KMS-11 (cell line): ENCODE data around the gene USP14.
A peak's percentile ranks its signal among the peaks of the same experiment; 100 is the strongest.

Experiments used
- H2AFZ ChIP-seq: fragments of 200-600 bp; sonication (generic); 2 replicates; pipeline ENCODE4 v1.6.1; 2016; ENCODE audit warnings: antibody characterized with exemption, mixed run types, low read depth
- H3K27ac ChIP-seq: fragments of 200-600 bp; sonication (generic); 2 replicates; pipeline ENCODE4 v1.6.1; 2016; ENCODE audit warnings: mild to moderate bottlenecking, mixed run types
- H3K27me3 ChIP-seq: fragments of 200-600 bp; sonication (generic); 2 replicates; pipeline ENCODE4 v1.6.1; 2017; ENCODE audit warnings: mild to moderate bottlenecking, low read depth, mixed run types, moderate library complexity; ENCODE audit not compliant: insufficient read depth
- H3K36me3 ChIP-seq: fragments of 200-600 bp; sonication (generic); 2 replicates; pipeline ENCODE4 v1.6.1; 2017; ENCODE audit warnings: mild to moderate bottlenecking, mixed run types; ENCODE audit not compliant: insufficient read depth
- H3K4me1 ChIP-seq: fragments of 200-600 bp; sonication (generic); 2 replicates; pipeline ENCODE4 v1.6.1; 2016; ENCODE audit warnings: mild to moderate bottlenecking, low read depth, mixed run types; ENCODE audit not compliant: poor library complexity, severe bottlenecking
- H3K4me2 ChIP-seq: fragments of 200-600 bp; sonication (generic); 2 replicates; pipeline ENCODE4 v1.7.0; 2016; ENCODE audit warnings: mild to moderate bottlenecking, mixed run types
- H3K4me3 ChIP-seq: fragments of 200-600 bp; sonication (generic); IDR thresholded peaks from 2 replicates; pipeline ENCODE4 v1.6.1; 2017; ENCODE audit warnings: low read depth, low read length, mixed read lengths; ENCODE audit not compliant: insufficient read depth
- H3K79me2 ChIP-seq: fragments of 200-600 bp; sonication (generic); 2 replicates; pipeline ENCODE4 v1.6.1; 2016; ENCODE audit warnings: low read depth, mixed run types; ENCODE audit not compliant: insufficient read depth
- H3K9ac ChIP-seq: fragments of 200-600 bp; sonication (generic); 2 replicates; pipeline ENCODE4 v1.6.1; 2016; ENCODE audit warnings: mild to moderate bottlenecking, mixed run types
- H4K20me1 ChIP-seq: fragments of 200-600 bp; sonication (generic); 2 replicates; pipeline ENCODE4 v1.6.1; 2016; ENCODE audit warnings: mild to moderate bottlenecking, mixed run types; ENCODE audit not compliant: insufficient read depth
- TF ChIP-seq, protein P1 (sequence below): fragments of 200-600 bp; sonication (generic); conservative IDR thresholded peaks from 2 replicates; pipeline ENCODE4 v1.6.1; 2017; ENCODE audit warnings: low read depth, mild to moderate bottlenecking, antibody characterized with exemption, low read length, moderate library complexity, mixed read lengths

Gene USP14

DNA sequence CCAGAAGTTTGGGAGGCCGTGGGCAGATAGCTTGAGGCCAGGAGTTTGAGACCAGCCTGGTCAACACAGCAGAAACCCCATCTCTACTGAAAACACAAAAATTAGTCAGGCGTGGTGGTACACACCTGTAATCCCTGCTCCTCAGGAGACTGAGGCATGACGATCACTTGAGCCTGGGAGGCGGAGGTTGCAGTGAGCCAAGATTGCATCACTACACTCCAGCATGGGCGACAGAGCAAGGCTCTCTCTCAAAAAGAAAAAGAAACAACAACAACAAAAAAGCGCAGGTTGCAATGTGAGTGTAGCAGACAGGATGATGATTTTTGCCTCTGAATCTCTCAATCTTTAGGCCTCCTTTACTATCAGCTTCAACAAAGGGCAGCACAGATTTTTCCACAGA is 2.7 kb upstream of the USP14 start:
- TF ChIP-seq, protein P1, sequence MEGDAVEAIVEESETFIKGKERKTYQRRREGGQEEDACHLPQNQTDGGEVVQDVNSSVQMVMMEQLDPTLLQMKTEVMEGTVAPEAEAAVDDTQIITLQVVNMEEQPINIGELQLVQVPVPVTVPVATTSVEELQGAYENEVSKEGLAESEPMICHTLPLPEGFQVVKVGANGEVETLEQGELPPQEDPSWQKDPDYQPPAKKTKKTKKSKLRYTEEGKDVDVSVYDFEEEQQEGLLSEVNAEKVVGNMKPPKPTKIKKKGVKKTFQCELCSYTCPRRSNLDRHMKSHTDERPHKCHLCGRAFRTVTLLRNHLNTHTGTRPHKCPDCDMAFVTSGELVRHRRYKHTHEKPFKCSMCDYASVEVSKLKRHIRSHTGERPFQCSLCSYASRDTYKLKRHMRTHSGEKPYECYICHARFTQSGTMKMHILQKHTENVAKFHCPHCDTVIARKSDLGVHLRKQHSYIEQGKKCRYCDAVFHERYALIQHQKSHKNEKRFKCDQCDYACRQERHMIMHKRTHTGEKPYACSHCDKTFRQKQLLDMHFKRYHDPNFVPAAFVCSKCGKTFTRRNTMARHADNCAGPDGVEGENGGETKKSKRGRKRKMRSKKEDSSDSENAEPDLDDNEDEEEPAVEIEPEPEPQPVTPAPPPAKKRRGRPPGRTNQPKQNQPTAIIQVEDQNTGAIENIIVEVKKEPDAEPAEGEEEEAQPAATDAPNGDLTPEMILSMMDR, result no peak
- H3K36me3 ChIP-seq, result no peaks in the 10 kb centered on the region
- H2AFZ ChIP-seq, result no peak overlapping the region
- no peak overlapping the region for H3K9ac ChIP-seq
- H3K4me3 ChIP-seq, result no peak overlapping the region
- H3K4me2 ChIP-seq, result no peak overlapping the region
- no peak overlapping the region for H3K27ac ChIP-seq
- no peaks in the 10 kb centered on the region for H3K27me3 ChIP-seq
- peaks cover 2% of the 10 kb centered on the region; the same call in 1 of the 2 replicates for H4K20me1 ChIP-seq
- H3K79me2 ChIP-seq, result peaks cover 21% of the 10 kb centered on the region
- peaks cover 22% of the 10 kb centered on the region for H3K4me1 ChIP-seq

DNA sequence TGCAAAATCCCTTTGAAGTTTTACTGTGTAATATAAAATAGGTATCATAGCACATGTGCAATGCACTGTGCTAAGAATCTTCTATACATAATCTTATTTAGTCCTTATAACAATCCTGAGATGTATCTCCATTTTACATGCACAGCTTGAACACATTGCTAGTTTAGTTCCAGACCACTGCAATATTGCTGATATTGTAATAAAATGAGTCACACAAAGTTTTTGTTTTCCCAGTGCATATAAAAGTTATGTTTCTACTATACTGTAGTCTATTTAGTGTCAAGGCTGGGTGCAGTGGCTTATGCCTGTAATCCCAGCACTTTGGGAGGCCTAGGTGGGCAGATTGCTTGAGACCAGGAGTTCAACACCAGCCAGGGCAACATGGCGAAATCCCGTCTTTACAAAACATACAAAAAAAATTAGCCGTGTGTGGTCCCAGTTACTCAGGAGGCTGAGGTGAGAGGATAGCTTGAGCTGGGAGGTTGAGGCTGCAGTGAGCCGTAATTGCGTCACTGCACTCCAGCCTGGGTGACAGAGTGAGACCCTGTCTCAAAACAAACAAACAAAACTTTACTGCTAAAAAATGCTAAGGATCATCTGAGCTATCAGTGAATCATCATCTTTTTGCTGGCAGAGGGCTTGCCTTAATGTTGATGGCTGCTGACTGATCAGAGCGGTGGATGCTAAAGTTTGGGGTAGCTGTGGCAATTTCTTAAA is 1.7 kb upstream of the USP14 start:
- H2AFZ ChIP-seq, result peak overlapping the region; percentile 61; the same call in 1 of the 2 replicates

DNA sequence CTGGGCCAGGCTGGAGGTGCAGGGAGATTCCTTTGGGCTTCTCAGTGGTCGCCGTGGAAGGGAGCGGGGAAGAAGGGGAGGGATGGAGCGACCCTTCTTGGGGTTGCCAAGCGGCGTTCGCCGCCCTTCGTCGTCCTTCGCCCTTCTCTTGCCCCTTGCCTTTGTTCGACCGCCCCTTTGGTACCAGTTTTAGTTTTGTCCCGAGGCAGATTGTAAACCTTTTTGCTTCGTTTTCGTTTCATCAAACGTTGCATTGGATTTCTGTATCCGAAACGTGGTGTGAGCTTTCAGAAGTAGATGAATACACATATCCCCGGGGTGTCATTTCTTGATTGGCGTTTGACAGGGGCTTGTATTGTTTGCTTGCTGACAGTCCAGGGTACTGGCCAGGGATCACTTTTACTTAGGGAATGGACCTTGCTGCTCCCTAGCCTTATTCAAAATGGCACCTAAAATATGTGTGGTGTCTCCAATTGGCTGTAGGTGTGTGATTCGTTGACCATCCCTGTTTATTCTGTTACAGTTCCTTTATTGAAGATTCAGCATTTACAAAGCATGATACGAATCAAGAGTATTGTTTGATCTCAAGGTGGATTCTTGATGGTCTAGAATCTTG is 788 bp downstream of the USP14 start:
- no peaks in the 10 kb centered on the region for H3K27me3 ChIP-seq
- TF ChIP-seq, protein P1, result no peak
- H3K9ac ChIP-seq, result peak overlapping the region; percentile 89
- H3K4me3 ChIP-seq, result no peak overlapping the region
- H3K79me2 ChIP-seq, result peaks cover 56% of the 10 kb centered on the region
- H4K20me1 ChIP-seq, result peaks cover 16% of the 10 kb centered on the region
- H2AFZ ChIP-seq, result no peak overlapping the region; the same call in 1 of the 2 replicates
- peak overlapping the region; percentile 77 for H3K4me2 ChIP-seq
- peak overlapping the region; percentile 90 for H3K27ac ChIP-seq
- H3K4me1 ChIP-seq, result peaks cover 34% of the 10 kb centered on the region
- H3K36me3 ChIP-seq, result peaks cover 6% of the 10 kb centered on the region; the same call in 1 of the 2 replicates

More for the DNA sequence above, 1.7 kb upstream of the USP14 start:
- H3K36me3 ChIP-seq, result no peaks in the 10 kb centered on the region
- H3K4me3 ChIP-seq, result no peak overlapping the region
- peaks cover 31% of the 10 kb centered on the region for H3K79me2 ChIP-seq
- no peaks in the 10 kb centered on the region for H3K27me3 ChIP-seq
- TF ChIP-seq, protein P1, result no peak
- no peak overlapping the region for H3K4me2 ChIP-seq
- H3K4me1 ChIP-seq, result peaks cover 32% of the 10 kb centered on the region
- H4K20me1 ChIP-seq, result peaks cover 10% of the 10 kb centered on the region; the same call in 1 of the 2 replicates
- H3K27ac ChIP-seq, result no peak overlapping the region
- no peak overlapping the region for H3K9ac ChIP-seq

DNA sequence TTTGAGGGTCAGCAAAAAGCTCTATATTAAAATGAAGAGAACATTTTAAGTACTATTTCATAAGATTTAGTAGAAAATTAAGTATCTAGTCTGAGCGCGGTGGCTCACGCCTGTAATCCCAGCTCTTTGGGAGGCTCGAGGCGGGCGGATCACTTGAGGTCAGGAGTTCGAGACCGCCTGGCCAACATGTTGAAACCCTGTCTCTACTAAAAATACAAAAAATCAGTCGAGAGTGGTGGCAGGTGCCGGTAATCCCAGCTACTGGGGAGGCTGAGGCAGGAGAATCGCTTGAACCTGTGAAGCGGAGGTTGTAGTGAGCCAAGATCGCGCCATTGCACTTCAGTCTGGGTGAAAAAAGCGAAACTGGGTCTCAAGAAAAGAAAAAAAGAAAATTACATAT is 1.6 kb downstream of the USP14 start:
- Histone ChIP-seq H2AFZ (no peak overlapping the region), H3K79me2 (peaks cover 61% of the 10 kb centered on the region), H3K4me2 (peak overlapping the region; percentile 77), H3K9ac (peak overlapping the region; percentile 89; the same call in 1 of the 2 replicates), H4K20me1 (peaks cover 16% of the 10 kb centered on the region), H3K36me3 (peaks cover 6% of the 10 kb centered on the region; the same call in 1 of the 2 replicates), H3K4me1 (peaks cover 34% of the 10 kb centered on the region), H3K27me3 (no peaks in the 10 kb centered on the region), H3K27ac (peak overlapping the region; percentile 90; the same call in 1 of the 2 replicates), H3K4me3 (no peak overlapping the region)
- TF ChIP-seq, protein P1, result no peak
